H1 (cell line): ENCODE results near the gene CDK15. TPM values are rescaled to one million over a fixed set of nuclear protein-coding genes. Genes with fewer than 3 reads are reported as not detected.

ENCODE experiments used
- BCL11A ChIP-seq, 2 experiments: IDR thresholded peaks; one replicate each; pipeline ENCODE4 v1.6.1; 2011; ENCODE audit warnings: low read depth in 2 of 2, low read length in 2 of 2, mild to moderate bottlenecking in 2 of 2
- CBX5 ChIP-seq: fragments of 300-800, 300-1000 bp; sonication (generic); IDR thresholded peaks from 2 replicates; pipeline ENCODE4 v1.7.1; 2016; ENCODE audit warnings: antibody characterized with exemption, low read length, low read depth
- CBX8 ChIP-seq: fragments of 300-800, 300-1000 bp; sonication (generic); IDR thresholded peaks from 2 replicates; pipeline ENCODE4 v1.7.1; 2016; ENCODE audit warnings: low read depth, low read length, borderline replicate concordance
- EP300 ChIP-seq, 2 experiments: IDR thresholded peaks; 1 replicate in 1 of 2; 2 replicates in 1 of 2; pipeline ENCODE4 v1.6.1; 2011 to 2012; ENCODE audit warnings: low read depth in 2 of 2, low read length in 2 of 2, mild to moderate bottlenecking in 2 of 2, borderline replicate concordance in 1 of 2, inconsistent platforms in 1 of 2, moderate library complexity in 1 of 2
- JUND ChIP-seq: IDR thresholded peaks from 2 replicates; pipeline ENCODE4 v1.6.1; 2011; ENCODE audit warnings: mild to moderate bottlenecking, improper control_type of control experiment, low read length
- SIN3A ChIP-seq, 2 experiments: IDR thresholded peaks in 1 of 2; conservative IDR thresholded peaks in 1 of 2; 2 replicates each; pipeline ENCODE4 v1.6.1; 2011 to 2012; ENCODE audit warnings: low read length in 2 of 2, improper control_type of control experiment in 1 of 2, low read depth in 1 of 2, mild to moderate bottlenecking in 1 of 2
- SP4 ChIP-seq: IDR thresholded peaks from 2 replicates; pipeline ENCODE4 v1.6.1; 2012; ENCODE audit warnings: low read length, inconsistent platforms
- polyA plus RNA-seq, 7 experiments: library from polyadenylated mRNA; depleted of rRNA in 3 of 7; stranded (reverse) in 5 of 7; unstranded in 2 of 7; fragments of >200 nt in 5 of 7; fragments of 200-250 nt in 2 of 7; gene quantifications; 1 replicate in 5 of 7; 2 replicates in 1 of 7; 4 replicates in 1 of 7; pipeline versions ENCODE4 v1.2.1 to v1.2.3, GENCODE V29; 2011 to 2013; ENCODE audit warnings: missing spikeins in 2 of 7, mixed read lengths in 2 of 7
- total RNA-seq: library from RNA; stranded (reverse); fragmentation: NEBNext Ultra II Directional; extraction: Animal tissue kit (Norgen Biotek cat#: 25700); gene quantifications from 2 replicates; pipeline ENCODE4 v1.2.1, GENCODE V29; 2021

CDK15 gene
- total and polyA plus RNA-seq, 2 of the 8 experiments (the other 6 are each of a cell fraction or from before 2014, with no cell fraction given), result 0.03 TPM; not detected in 1

DNA sequence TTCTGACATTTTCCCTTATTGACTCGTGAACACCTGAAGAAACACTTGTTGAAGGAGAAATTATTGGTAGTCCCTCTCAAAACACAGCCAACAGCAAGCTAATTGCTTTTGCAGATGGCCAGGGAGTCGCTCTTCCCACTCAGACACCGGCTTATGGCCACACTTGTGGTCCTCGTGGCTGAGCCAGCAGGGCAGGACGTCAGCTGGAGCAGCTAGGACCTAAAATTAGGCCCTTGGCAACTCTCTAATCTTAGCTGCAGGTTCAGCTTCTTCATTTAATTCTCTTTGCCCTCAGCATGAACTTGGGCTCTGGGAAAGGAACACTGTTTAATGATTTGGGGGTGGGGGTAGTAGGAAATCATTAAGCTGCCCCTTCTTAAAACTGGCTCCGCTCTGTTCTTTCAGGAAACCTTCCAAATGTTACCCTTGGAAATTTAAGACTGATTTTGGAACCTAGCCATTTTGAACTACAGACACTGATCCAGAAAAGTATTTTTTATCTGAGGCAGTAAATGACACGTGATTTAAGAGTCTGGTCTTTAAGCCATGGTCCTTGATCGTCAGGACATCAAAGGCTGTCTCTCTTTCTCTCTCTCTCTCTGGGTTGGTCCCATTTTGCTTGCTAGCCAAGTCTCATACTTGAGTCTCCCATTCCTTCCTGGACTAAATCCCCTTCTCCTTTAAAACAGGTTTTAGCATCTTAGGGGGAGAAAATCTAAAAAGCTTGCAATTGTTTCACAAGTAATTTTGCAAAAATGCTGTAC, 77.5 kb downstream of the CDK15 start (continued):
- TF ChIP-seq EP300 (IDR thresholded peaks at IDR 0.05; ENCODE audit: borderline replicate concordance in 1 of 2, low read depth in 2 of 2, low read length in 2 of 2) (no peak), CBX5 (no peak), CBX8 (no peak), SIN3A (conservative IDR thresholded peaks at IDR 0.05 in 1 of 2, IDR thresholded peaks at IDR 0.05 in 1 of 2; ENCODE audit: low read depth in 1 of 2, low read length in 2 of 2) (no peak), JUND (no peak), BCL11A (IDR thresholded peaks at IDR 0.05; ENCODE audit: low read depth in 2 of 2, low read length in 2 of 2) (no peak), SP4 (no peak)
